Measurements from ENCODE around the gene RBFOX2.

The RBFOX2 gene

DNA sequence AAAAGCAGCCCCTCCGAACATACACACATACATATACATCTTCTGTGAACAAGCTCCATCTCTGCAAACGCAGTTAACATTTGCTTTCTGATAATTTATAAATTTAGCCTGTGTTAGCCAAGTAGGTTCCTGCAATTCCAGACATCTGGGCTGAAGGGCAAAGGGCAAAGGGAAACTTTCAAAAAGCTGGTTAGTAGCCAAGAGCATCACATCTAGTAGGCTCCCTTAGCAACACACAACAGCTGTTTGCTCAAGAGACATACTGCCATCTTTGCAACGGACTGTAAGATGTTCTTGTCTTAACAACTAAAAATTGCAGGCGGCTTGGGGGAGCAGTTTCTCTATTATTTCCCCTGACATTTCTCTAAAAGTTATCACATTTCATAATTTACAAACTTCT is 134.9 kb downstream of the RBFOX2 start:
- no peak for DNase-seq

DNA sequence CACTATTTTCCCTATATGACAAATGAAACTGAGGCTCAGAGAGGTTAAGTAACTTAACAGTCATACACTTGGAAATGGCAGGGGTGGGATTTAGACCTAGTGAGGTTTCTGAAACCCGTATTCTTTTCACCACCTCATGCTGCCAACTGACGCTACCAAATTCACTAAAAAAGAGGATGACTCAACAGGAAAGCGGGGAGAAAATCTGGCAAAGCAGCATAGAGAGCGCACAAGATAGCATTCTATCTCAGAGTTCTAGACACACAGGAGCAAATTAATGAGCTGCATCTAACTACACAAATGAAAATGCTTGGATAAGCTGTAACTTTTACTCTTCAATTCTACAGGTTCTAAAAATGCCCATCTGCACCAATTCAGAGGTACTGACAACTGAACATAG is 136.4 kb downstream of the RBFOX2 start:
- DNase-seq: no peak

DNA sequence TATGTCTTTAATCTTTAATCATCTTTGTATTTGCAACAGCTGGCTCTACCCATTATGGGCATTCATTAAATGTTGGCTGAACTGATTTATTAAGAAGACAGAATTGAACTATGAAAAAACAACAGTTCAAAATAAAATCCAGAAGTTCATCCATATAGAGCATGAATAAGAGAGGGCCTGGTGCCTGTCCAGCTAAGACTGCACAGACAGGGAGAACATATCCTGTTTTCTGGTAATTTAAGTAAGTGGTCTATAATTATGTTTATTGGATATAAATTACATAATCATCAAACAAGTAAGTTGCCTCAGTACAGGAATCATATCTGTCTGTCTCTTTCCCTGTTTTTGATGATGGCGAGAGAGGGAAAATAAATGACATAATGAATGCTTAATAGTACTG is 137.2 kb downstream of the RBFOX2 start:
- DNase-seq: no peak

DNA sequence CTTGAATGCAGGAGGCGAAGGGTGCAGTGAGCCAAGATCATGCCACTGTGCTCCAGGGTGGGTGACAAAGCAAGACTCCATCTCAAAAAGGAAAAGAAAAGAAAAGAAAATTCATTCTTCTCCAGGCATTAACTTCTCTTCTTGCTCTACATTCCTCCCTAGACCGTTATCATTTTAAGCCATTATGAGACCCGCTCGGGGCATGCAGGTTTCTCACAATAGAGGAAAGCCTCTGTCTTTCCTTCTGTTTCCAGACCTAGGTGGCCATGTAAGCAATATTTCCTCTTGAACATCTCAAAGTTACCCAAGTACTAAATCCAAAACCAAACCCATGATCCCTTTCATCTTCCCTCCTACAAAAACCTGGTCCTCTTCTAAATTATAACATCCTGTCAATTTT is 139.6 kb downstream of the RBFOX2 start:
- DNase-seq: no peak

DNA sequence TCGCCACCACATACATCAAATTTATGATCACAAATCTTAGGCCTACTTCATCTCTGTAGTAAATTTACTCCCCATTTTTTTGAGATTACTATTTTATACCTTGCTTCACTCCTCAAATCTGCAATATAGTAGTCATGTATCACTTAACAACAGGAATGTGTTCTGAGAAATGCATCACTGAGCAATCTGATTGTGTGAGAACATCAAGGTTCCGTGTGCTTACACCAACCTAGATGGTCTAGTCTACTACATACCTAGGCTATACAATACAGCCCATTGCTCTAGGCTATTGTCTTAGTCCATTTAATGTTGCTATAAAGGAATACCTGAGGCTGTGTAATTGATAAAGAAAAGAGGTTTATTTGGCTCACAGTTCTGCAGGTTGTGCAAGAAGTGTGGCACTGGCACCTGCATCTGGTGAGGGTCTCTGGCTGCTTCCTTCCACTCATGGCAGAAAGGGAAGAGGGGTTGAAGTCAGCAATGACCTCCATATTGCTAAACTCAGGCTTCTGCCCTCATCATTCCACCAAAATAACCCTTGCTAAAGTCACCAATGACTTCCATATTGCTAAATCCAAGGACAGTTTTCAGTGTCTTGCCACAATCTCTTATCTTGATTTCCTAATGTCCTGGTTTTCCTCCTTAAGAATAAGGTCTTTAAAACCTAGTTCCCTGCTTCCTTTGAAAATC is 140.3 kb downstream of the RBFOX2 start:
- DNase-seq: no peak

DNA sequence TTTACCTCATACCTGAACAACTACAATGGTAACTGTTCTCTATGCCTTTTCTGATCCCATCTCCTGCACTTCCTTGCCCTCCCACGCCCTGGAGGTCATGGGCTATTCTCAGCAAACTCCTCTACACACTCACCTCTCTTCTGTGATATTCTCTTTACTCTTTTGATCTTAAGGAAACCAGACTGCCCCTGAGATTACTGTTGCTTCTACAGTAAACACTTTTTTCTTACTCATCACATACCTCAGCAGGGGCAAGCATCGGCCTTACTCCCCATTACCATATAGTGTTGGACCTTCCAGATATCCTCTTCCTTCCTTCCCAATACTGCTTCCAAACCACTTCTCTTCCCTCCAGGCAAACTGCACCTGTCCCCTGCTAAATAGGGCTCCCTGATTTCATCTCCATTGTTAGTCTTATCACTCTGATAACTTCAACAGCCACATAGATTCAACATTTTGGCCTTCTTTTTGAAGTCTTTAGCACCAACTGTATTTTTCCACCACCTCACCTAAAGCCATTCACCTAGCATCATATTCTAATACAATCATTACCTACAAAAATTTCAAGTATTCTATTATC is 141.2 kb downstream of the RBFOX2 start:
- no peak for DNase-seq

DNA sequence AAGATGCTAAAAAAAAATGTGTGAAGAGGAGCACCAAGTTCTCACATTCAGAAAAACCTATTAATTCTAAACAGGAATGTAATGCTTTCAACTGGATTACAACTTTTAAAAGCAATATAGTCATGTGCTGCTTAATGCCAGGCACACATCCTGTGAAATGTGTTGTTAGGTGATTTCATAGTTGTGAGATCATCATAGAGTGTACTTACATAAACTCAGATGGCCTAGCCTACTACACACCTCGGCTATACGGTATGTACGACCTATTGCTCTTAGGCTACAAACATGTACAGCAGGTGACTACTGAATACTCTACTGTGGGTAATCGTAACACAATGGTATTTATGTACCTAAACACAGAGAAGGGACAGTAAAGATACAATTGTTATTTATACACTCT is 142.3 kb downstream of the RBFOX2 start:
- DNase-seq: no peak

DNA sequence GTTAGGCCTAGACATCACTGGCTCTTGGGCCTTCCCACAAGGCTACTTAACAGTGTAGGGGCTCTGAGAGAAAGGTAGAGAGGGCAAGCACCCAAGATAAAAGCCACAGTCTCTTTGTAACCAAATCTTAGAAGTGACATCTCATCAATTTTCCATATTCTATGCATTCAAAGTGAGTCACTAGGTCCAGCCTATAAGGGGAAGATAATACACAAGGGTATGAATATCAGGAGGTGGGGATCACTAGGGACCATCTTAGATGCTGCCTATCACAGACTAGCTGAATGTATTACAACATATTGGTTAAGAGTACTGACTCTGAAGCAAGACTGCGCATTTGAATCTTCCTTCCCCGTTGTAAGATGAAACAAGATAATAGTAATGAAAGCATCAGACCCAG is 144.1 kb downstream of the RBFOX2 start:
- DNase-seq: no peak

DNA sequence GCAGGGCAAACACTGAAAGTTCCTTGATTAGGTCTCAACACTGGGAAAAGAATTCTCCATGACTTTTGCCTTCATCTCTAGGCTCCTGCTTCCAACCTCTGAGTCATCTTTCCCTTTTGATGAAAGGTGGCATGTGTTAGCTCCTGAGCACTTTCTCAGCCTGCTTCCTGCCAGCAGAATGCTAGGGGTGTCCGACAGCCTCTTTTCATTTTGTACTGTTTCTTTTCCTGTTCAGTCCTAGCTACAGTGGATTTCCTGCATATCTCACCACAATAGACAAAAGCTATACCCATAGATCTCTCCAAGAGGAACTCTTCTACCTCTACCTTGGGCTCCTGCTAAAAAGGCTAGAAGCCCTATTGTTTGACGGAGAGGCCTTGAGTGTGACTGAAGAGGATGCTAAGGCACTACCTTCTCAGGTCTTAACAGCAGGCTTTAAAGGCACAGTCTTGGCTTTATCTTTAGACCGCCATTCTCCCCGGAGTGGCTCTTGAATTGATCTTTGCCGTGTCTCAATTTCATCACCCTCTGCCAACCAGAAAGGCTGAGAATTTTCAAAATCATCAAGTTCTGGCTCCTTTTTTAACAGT is 145.5 kb downstream of the RBFOX2 start:
- no peak for DNase-seq

DNA sequence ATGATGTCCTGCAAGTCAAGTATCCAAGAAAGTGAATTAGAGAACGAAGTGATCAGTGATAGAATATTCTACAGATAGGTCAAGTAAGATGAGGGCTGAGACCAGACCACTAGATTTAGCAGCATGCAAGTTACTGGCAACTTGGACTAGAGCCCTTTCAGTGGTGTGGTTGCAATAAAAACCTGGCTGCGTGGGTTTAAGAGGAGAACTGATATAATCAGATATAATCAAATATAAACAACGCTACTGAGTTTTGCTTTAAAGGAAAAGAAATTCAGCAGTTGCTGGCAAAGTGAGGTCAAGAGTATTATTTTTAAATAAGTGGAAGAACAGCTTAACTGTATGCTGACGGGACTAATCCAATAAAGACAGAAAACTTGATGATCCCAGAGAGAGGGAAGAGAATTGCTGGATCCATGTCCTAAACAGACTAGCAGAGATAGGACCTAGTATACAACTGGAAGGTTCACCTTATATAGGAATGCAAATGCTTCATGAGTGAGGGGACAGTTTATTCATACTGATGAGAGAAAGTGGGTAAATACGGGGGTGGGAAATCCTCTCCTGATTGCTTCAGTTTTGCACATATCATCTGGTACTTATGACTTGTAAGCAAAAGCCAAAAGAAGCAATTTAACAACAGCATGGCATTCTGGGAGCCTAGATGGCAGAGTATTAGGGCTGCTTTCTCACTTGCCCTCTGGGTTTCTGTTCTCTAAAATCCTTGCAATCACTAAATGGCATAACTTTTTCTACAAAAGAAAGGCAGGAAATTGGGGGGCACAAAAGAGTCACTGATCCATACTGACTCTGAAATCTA is 146.2 kb downstream of the RBFOX2 start:
- no peak for DNase-seq

DNA sequence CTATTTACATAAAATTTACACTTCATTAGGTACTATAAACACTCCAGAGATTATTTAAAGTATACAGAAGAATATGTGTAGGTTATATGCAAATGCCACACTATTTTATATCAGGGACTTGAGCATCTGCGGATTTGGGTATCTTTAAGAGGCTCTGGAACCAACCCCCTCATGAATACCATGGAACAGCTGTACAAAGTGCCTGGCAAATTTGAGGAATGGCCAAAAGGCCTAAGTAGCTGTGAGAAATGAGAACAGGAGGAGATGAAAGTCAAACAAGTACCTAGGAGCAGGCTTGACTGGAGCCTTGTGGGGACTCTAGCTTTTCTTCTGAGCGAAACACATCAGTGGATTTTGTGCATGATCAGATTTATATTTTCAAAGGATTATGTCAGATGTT is 149.3 kb downstream of the RBFOX2 start:
- no peak for DNase-seq

DNA sequence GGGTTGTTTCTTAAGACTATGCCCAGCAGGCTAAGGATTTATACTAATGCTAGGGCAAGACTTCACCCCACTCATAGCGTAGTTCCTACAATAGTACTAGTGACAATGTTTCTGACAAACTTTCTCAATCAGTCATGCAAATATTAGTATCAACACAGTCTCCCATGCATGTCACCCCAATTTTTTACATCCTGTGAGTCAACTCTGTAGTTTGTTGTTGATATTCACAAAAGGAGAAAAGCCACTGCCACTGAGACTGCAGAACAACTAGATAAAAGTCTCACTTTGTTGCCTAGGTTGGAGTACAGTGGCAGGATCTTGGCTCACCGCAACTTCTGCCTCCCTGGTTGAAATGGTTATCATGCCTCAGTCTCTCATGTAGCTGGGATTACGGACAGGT is 155.2 kb downstream of the RBFOX2 start:
- DNase-seq: no peak

DNA sequence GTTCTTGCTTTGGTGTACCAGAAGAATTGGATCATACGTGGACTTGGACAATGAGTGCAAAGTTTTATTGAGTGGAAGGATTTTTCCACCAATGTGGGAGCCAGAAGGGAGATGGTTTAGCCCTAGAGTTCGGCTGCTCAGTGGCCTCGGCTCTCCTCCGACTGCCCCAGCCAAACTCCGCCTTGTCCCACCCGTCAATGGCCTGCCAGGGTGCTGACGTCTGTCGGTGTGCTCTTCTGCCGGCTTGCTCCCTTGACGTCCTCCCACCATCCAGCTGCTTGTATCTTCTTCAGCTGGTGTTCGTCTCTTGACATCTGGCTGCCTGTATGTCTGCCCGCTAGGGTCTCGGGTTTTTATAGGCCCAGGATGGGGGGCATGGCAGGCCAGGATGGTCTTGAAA is 156.2 kb downstream of the RBFOX2 start:
- no peak for DNase-seq

DNA sequence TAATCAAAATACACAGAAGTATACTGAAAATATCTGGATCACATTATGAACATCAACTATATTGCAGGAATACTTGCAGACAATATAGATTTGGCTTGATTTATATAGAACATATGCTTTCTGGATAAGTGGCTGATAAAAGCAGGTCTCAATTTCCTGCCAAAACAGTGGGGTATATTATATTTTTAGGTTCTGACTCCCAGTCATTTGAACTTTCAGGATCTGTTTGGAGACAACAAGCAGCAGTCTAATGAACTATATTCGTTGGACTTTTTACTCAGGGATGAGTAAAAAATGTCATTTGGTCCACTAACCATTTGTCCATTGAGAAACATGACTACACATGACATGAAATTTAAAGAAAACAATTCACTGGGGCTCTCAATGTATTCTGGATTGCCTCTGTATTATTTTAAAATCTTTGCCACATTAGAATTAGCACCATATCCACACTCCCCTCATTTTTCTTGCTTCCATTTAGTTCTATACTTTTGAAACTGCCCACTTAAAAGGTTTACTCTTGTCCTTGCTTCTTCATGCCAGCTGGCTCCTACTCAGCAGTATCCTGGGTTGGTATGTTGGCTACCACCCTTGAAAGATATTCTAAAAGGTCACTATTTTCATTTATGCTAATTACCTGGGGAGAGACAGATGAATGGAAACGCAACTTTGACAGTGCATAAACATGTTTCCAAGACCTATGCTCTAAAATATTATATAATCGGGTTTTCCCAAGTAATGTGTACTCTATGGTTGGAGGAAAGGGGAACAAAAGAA is 157.9 kb downstream of the RBFOX2 start:
- DNase-seq: no peak

DNA sequence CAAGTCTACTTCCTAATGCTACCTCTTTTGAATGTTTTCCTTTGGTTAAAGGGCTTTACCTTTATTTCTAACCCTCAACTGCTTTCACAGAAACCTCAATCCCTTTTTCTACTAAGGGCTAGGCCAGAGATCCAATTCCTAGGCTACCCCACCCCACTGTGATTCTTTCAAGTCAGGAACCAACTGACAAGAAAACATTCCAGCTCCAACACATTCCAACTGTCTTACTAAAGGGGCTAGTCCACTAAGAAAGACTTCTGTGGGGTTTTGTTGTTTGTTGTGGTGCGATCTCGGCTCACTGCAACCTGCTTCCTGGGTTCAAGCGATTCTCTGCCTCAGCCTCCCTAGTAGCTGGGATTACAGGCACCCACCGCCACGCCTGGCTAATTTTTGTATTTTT is 159.7 kb downstream of the RBFOX2 start:
- DNase-seq: no peak

DNA sequence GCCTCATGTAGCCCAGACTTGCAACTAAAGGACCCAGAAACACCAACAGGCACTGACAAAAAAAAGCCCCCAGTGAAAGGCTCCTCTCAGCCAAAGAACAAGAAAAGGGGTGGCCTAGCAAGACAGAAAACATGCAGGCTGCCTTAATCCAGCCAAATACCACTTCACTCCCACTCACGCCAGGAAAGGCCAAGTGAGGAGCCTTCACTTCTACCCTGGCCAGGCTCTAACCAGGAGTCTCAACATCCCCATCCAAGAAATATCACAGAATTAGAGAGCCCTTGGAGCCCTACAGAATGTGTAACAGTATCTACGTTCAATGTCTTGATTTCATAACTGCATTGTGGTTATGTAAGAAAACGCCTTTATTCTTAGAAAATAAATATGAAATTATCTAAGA is 162.0 kb downstream of the RBFOX2 start:
- no peak for DNase-seq

DNA sequence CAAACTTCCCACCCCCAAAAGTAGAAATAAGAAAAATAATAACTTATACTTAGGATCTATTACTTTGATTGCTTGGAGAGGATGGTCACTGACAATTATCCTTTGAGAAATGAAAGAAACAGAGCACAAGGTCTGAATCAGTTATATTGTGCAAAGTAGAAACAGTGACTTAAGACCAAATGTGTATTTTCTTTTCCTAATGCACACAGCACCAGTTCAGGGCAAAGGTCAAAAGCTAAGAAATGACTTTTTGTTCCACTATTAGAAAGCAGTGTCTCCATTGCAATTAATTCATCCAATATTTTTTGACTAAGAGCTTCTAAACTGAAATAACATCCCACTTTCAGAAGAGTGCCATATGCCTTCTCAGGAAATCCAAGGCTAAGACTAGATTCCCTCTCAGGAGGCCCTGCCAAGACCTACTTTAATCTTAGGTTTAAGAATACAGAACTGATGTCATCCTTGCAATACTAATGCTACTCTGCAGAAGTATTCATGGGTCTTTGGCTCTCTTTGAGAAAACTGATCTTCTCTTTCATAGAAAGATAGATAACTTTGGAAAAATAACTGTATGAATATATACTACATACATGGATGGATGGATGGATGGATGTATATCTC is 164.0 kb downstream of the RBFOX2 start:
- DNase-seq: no peak

DNA sequence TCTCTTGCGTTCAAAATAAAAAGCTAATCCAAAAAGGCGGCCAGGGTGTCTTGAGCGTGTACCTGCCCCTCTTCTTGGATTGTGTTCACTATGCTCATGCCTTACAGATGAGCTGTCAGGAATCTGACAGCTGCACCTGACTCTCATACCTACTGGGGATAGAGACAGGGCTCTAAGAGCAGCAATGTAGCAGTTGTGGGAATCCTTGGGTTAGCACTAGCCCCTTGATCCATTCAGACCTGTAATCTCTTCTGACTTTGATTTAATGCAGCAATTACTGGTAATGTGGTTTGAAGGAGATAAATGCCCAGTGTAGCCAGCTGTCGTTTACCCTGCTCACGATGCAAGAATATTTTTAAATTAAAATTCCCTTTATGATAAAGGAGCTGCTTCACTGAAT is 165.2 kb downstream of the RBFOX2 start:
- DNase-seq: no peak

DNA sequence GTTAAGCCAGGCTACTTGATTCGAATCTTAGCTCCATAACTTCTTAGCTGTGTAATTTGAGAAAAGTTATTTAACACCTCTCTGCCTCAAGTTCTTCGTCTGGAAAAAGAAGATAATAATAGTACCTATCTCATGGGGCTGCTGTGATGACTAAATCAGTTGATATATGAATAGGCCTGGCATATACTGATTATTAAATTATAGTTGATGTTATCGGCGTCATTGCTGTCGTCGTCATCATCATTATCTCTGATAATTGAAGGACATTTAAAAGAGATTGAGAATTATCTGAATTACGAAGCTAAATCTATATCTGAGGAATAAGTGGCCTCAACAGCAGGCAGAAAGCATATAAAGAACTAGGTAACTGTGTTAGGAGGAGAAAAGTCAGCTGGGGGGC is 165.9 kb downstream of the RBFOX2 start:
- no peak for DNase-seq

DNA sequence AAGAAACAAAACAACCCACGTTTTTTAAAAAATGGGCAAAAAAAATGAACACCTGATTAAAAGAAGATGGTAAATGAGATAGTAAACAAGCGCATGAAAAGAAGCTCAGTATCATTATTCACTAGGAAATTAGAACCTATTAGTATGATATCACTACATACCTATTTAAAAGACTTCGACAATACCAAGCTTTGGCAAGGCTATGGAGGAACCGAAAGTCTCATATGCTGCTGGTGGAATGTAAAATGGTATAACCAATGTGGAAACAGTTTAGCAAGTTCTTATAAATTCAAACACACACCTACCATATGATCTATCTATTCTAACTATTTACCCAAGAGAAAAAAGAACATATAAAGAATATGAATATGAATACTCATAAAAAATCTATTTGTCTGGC is 167.2 kb downstream of the RBFOX2 start:
- no peak for DNase-seq

DNA sequence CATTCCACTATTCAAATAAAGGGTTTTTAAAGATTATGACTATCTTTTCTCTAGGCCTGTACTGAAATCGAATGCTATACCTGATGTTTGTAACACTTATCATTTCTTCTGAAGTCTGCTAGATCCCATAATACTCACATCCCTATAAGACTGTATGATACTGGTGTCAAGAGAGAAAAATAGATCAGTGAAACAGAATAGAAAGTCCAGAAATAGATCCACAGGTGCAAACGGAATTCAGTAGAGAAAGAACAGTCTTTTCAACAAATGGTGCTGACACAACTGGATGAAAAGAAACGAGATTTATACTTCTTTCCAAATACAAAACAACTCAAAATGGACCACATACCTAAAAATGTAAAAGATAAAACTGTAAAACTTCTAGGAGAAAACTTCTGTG is 167.8 kb downstream of the RBFOX2 start:
- no peak for DNase-seq

DNA sequence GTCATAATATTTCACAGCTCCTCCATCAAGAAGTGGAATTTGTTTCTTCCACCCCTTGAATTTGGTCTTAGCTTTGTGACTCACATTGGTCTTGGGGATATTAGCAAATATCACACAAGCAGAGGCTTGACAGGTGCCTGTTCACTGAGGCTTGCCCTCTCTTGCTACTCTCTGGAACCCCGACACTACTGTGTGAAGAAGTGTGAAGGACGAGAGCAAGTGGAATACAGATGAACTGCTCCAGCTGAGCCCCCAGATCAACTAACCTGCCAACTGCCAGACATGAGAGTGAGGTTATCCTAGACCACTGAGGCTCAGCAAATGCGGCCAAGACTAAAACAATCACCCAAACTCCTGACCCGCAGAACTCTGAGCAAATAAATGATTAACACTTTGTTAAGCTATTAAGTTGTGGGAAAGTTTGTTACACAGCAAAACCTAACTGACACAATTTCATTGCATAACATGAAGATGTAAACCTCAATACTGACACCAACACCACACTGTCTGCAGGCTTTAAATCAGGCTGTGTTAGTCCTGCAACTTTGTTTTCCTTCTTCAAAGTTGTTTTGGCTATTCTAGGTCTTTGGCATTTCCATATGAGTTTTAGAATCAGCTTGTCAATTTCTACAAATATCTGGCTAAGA is 168.4 kb downstream of the RBFOX2 start:
- DNase-seq: no peak

Measured in stimulated activated CD4-positive, alpha-beta T cell treated with anti-CD3 and anti-CD28 coated beads, Interleukin-12 subunit alpha, Interleukin-12 subunit beta, amount 100 ng/mL, for 4 hours (primary cell).